HCT116 (cell line): ENCODE measurements around the gene CNNM4. TPM values are rescaled to one million over a fixed set of nuclear protein-coding genes. Genes with fewer than 3 reads are reported as not detected.
A peak's percentile ranks its signal among the peaks of the same experiment; 100 is the strongest.

Source experiments
- ATAC-seq: fragments of 200-7000 bp; cut with Tn5 transposase; 2 replicates; pipeline ENCODE4 v1.9.1; 2020; ENCODE audit warnings: mild to moderate bottlenecking, moderate library complexity
- BruUV-seq: library from RNA; stranded (reverse); fragments of 400-500 nt; replicated peaks from 2 replicates; lab custom pipeline; 2021; lab: Mats Ljungman, UMichigan
- CTCF ChIA-PET: fragments of 300-600 bp; sonication (Branson Sonifier 250); formaldehyde crosslinking; loops from one replicate; lab custom pipeline; 2021; ENCODE audit warnings: antibody characterized with exemption; lab: Charles Lee
- POLR2A ChIA-PET: fragments of 300-600, 350-600 bp; sonication (Branson Sonifier 250); formaldehyde crosslinking; loops from one replicate; lab custom pipeline; 2021; ENCODE audit warnings: antibody characterized with exemption; lab: Charles Lee
- RAD21 ChIA-PET, 2 experiments: fragments of 300-600 bp; sonication (Branson Sonifier 250); formaldehyde crosslinking; loops; one replicate each; lab custom pipeline; 2023; ENCODE audit warnings: low total read pairs in 2 of 2; ENCODE audit not compliant: uncharacterized antibody in 2 of 2, unreplicated experiment in 2 of 2, low non-redundant PET in 1 of 2; lab: Charles Lee
- DNase-seq: peaks from one replicate; pipeline ENCODE4 v3.0.0-alpha.2; 2010; ENCODE audit warnings: low read depth, low spot score
- H2AFZ ChIP-seq: fragments of 200-600 bp; shearing (Covaris generic), sonication (generic); 2 replicates; pipeline ENCODE4 v1.6.1; 2017; ENCODE audit warnings: low read depth, mixed run types, mixed read lengths, antibody characterized with exemption, low read length; ENCODE audit not compliant: poor library complexity, severe bottlenecking
- H3K27ac ChIP-seq: 2 replicates; pipeline ENCODE4 v1.5.1; 2012; ENCODE audit warnings: low read depth, low read length
- H3K27me3 ChIP-seq: fragments of 200-600 bp; sonication (generic); 2 replicates; pipeline ENCODE4 v1.6.1; 2016; ENCODE audit warnings: mixed run types, low read length, mixed read lengths; ENCODE audit not compliant: insufficient read depth
- H3K36me3 ChIP-seq, 2 experiments: fragments of 200-500 bp in 1 of 2; fragments of 200-600 bp in 1 of 2; sonication (Bioruptor generic) in 1 of 2; sonication (generic) in 1 of 2; 2 replicates each; pipeline versions ENCODE4 v1.5.1 to v1.6.1; 2014 to 2016; ENCODE audit warnings: low read length in 2 of 2, inconsistent platforms in 1 of 2, mixed read lengths in 1 of 2, mixed run types in 1 of 2; ENCODE audit not compliant: insufficient read depth in 2 of 2, control insufficient read depth in 1 of 2
- H3K4me1 ChIP-seq, 2 experiments: fragments of 200-600 bp in 1 of 2; sonication (generic) in 1 of 2; 2 replicates each; pipeline versions ENCODE4 v1.5.1 to v1.6.1; 2012 to 2017; ENCODE audit warnings: low read length in 2 of 2, inconsistent platforms in 1 of 2, mild to moderate bottlenecking in 1 of 2, mixed read lengths in 1 of 2, mixed run types in 1 of 2, moderate library complexity in 1 of 2; ENCODE audit not compliant: insufficient read depth in 2 of 2, control insufficient read depth in 1 of 2
- H3K4me2 ChIP-seq: fragments of 200-600 bp; sonication (generic); 2 replicates; pipeline ENCODE4 v1.6.1; 2017; ENCODE audit warnings: mixed run types, low read length, mixed read lengths
- H3K4me3 ChIP-seq, 2 experiments: fragments of 200-600 bp in 1 of 2; sonication (generic) in 1 of 2; replicated peaks in 1 of 2; 2 replicates each; pipeline ENCODE4 v1.5.1; 2011 to 2016; ENCODE audit warnings: low read length in 2 of 2, control low read depth in 1 of 2, low read depth in 1 of 2, mild to moderate bottlenecking in 1 of 2, mixed read lengths in 1 of 2, mixed run types in 1 of 2
- H3K79me2 ChIP-seq: fragments of 200-600 bp; sonication (generic); 2 replicates; pipeline ENCODE4 v1.6.1; 2017; ENCODE audit warnings: mild to moderate bottlenecking, mixed run types, low read length, moderate library complexity, mixed read lengths; ENCODE audit not compliant: insufficient read depth
- H3K9ac ChIP-seq: fragments of 200-600 bp; sonication (generic); 2 replicates; pipeline ENCODE4 v1.6.1; 2016; ENCODE audit warnings: low read length, mixed read lengths
- H3K9me2 ChIP-seq: fragments of 200-600 bp; sonication (generic), shearing (Covaris generic); 2 replicates; pipeline ENCODE4 v1.6.1; 2017; ENCODE audit warnings: mixed run types, mild to moderate bottlenecking, moderate library complexity; ENCODE audit not compliant: insufficient read depth
- H3K9me3 ChIP-seq, 2 experiments: fragments of 200-500 bp in 1 of 2; fragments of 200-600 bp in 1 of 2; sonication (Bioruptor generic) in 1 of 2; sonication (generic) in 1 of 2; 2 replicates each; pipeline ENCODE4 v1.6.1; 2014 to 2017; ENCODE audit warnings: low read length in 2 of 2, mixed read lengths in 2 of 2, inconsistent platforms in 1 of 2, low read depth in 1 of 2, mild to moderate bottlenecking in 1 of 2, mixed run types in 1 of 2, moderate library complexity in 1 of 2; ENCODE audit not compliant: control insufficient read depth in 1 of 2, insufficient read depth in 1 of 2
- H4K20me1 ChIP-seq: fragments of 200-600 bp; sonication (generic), shearing (Covaris generic); 2 replicates; pipeline ENCODE4 v1.6.1; 2017; ENCODE audit warnings: mixed run types, mild to moderate bottlenecking, moderate library complexity; ENCODE audit not compliant: insufficient read depth
- CBX3 ChIP-seq: IDR thresholded peaks from 2 replicates; pipeline ENCODE4 v1.6.1; 2012; ENCODE audit warnings: low read depth
- CTCF ChIP-seq, 3 experiments: fragments of 200-600 bp in 1 of 3; sonication (generic) in 1 of 3; IDR thresholded peaks in 2 of 3; conservative IDR thresholded peaks in 1 of 3; 2 replicates each; pipeline ENCODE4 v1.5.1; 2012 to 2017; ENCODE audit warnings: low read depth in 2 of 3, low read length in 2 of 3, antibody characterized with exemption in 1 of 3, borderline replicate concordance in 1 of 3, control low read depth in 1 of 3, mild to moderate bottlenecking in 1 of 3, mixed read lengths in 1 of 3, mixed run types in 1 of 3, moderate library complexity in 1 of 3; ENCODE audit not compliant: insufficient read depth in 1 of 3
- EGR1 ChIP-seq: IDR thresholded peaks from 2 replicates; pipeline ENCODE4 v1.6.1; 2012; ENCODE audit warnings: low read depth
- EZH2 ChIP-seq: fragments of 200-600 bp; sonication (generic); IDR thresholded peaks from 2 replicates; pipeline ENCODE4 v1.6.1; 2017; ENCODE audit warnings: antibody characterized with exemption, mixed run types
- FOSL1 ChIP-seq: IDR thresholded peaks from 2 replicates; pipeline ENCODE4 v1.6.1; 2012; ENCODE audit warnings: low read depth
- JUND ChIP-seq: IDR thresholded peaks from 2 replicates; pipeline ENCODE4 v1.6.1; 2012
- MAX ChIP-seq: IDR thresholded peaks from 2 replicates; pipeline ENCODE4 v1.6.1; 2012
- POLR2AphosphoS5 ChIP-seq: IDR thresholded peaks from 2 replicates; pipeline ENCODE4 v1.6.1; 2011; ENCODE audit warnings: mild to moderate bottlenecking, low read depth, low read length, moderate library complexity
- REST ChIP-seq: IDR thresholded peaks from 2 replicates; pipeline ENCODE4 v1.6.1; 2012; ENCODE audit warnings: low read depth
- SP1 ChIP-seq: IDR thresholded peaks from 2 replicates; pipeline ENCODE4 v1.6.1; 2012; ENCODE audit warnings: low read depth
- SRF ChIP-seq: IDR thresholded peaks from 2 replicates; pipeline ENCODE4 v1.6.1; 2012; ENCODE audit warnings: low read depth
- YY1 ChIP-seq: IDR thresholded peaks from 2 replicates; pipeline ENCODE4 v1.6.1; 2011; ENCODE audit warnings: low read length, low read depth, moderate library complexity, mild to moderate bottlenecking; ENCODE audit not compliant: insufficient replicate concordance; ENCODE audit errors: extremely low read depth
- intact Hi-C: fragments of 100-400 bp; cut with micrococcal nuclease; formaldehyde crosslinking; loops from 2 replicates; pipeline ENCODE4 v1.10.0; 2022
- total RNA-seq: library from RNA; stranded (reverse); gene quantifications from one replicate; pipeline ENCODE4 v1.2.1, GENCODE V29; 2021; ENCODE audit not compliant: unreplicated experiment

The CNNM4 gene
- total RNA-seq, 1 experiment from 2014 or later = 7.9 TPM

GRCh38 chr2:96758987-96759386 is 1.7 kb upstream of the CNNM4 start:
- Histone ChIP-seq H3K9me2 (no peaks in the 10 kb centered on the region), H3K27ac (no peak overlapping the region), H3K4me3 (no peak overlapping the region), H3K4me2 (no peak overlapping the region), H3K79me2 (peaks cover 16% of the 10 kb centered on the region; the same call in 1 of the 2 replicates), H4K20me1 (no peaks in the 10 kb centered on the region), H3K9ac (no peak overlapping the region), H3K9me3 (no peaks in the 10 kb centered on the region), H3K27me3 (no peaks in the 10 kb centered on the region), H2AFZ (peak overlapping the region; percentile 23)
- ChIA-PET CTCF (no interaction called here), POLR2A (no interaction called here), RAD21 (no interaction called here)
- DNase-seq (no peak), ATAC-seq (no peak)
- intact Hi-C loops = no loop called here
- no TSS peak for BruUV-seq
- no peak for TF ChIP-seq YY1
- TF ChIP-seq SRF = no peak
- no peak for TF ChIP-seq FOSL1
- TF ChIP-seq CBX3 = no peak
- TF ChIP-seq CTCF (IDR thresholded peaks at IDR 0.05 in 2 of 3, conservative IDR thresholded peaks at IDR 0.05 in 1 of 3; ENCODE audit: borderline replicate concordance in 1 of 3, insufficient read depth in 1 of 3, low read depth in 2 of 3, low read length in 2 of 3) = no peak
- no peak for TF ChIP-seq SP1
- TF ChIP-seq MAX = no peak
- TF ChIP-seq JUND = no peak
- no peak for TF ChIP-seq REST
- no peak for TF ChIP-seq EGR1
- TF ChIP-seq POLR2AphosphoS5 = no peak
- no peak for TF ChIP-seq EZH2
- TF ChIP-seq, all 23 proteins: peak for 0
- Histone ChIP-seq H3K4me1 (peaks cover 10 to 44% of the 10 kb centered on the region in 2 experiments), H3K36me3 (no peaks in the 10 kb centered on the region)
